HT1080 (cell line): ENCODE results near the gene PSMA6. TPM values are rescaled to one million over a fixed set of nuclear protein-coding genes. Genes with fewer than 3 reads are reported as not detected.
A peak's percentile ranks its signal among the peaks of the same experiment; 100 is the strongest.
"Not testable (repeated sequence)": the region's sequence is repeated elsewhere in the genome, so short reads cannot be mapped to it uniquely, and the experiment has no call there.

Experiments used
- DNase-seq: peaks from one replicate; pipeline ENCODE4 v3.0.0-alpha.2; 2015; ENCODE audit warnings: low read depth
- total RNA-seq: library from RNA; depleted of rRNA; stranded (reverse); fragments of >200 nt; shearing (Covaris generic); gene quantifications from 2 replicates; pipeline ENCODE4 v1.2.3, GENCODE V29; 2014

PSMA6 gene
- total RNA-seq, 1 experiment from 2014 or later = 343 TPM

GRCh38 chr14:35319509-35319908 lies 27.3 kb downstream of the PSMA6 start:
- no peak for DNase-seq

GRCh38 chr14:35320472-35320871 lies 28.3 kb downstream of the PSMA6 start:
- peak; percentile 48 for DNase-seq

- no peak for DNase-seq
Observed at GRCh38 chr14:35326375-35326774, 34.2 kb downstream of the PSMA6 start.

GRCh38 chr14:35331605-35332516 lies 39.7 kb downstream of the PSMA6 start:
- DNase-seq = no peak

GRCh38 chr14:35332517-35333263 lies 40.5 kb downstream of the PSMA6 start:
- DNase-seq = peak; percentile 45

GRCh38 chr14:35333264-35333730 lies 41.1 kb downstream of the PSMA6 start:
- no peak for DNase-seq

GRCh38 chr14:35333797-35334743 lies 41.9 kb downstream of the PSMA6 start:
- no peak for DNase-seq

GRCh38 chr14:35335388-35336092 lies 43.4 kb downstream of the PSMA6 start:
- DNase-seq = peak; percentile 25

GRCh38 chr14:35336171-35336493 lies 44.0 kb downstream of the PSMA6 start:
- not testable (repeated sequence) for DNase-seq

GRCh38 chr14:35336494-35337268 lies 44.5 kb downstream of the PSMA6 start:
- peak; percentile 19 for DNase-seq

- no peak for DNase-seq
Observed at GRCh38 chr14:35337269-35338255, 45.4 kb downstream of the PSMA6 start.

GRCh38 chr14:35338731-35339405 lies 46.7 kb downstream of the PSMA6 start:
- DNase-seq = no peak

- DNase-seq = no peak
Observed at GRCh38 chr14:35339761-35340406, 47.7 kb downstream of the PSMA6 start.

GRCh38 chr14:35340616-35341453 lies 48.7 kb downstream of the PSMA6 start:
- DNase-seq = no peak

GRCh38 chr14:35341454-35341750 lies 49.2 kb downstream of the PSMA6 start:
- no peak for DNase-seq

GRCh38 chr14:35341751-35342488 lies 49.7 kb downstream of the PSMA6 start:
- peak; percentile 86 for DNase-seq
